ENCODE results near the gene MEF2A.

The MEF2A gene

DNA sequence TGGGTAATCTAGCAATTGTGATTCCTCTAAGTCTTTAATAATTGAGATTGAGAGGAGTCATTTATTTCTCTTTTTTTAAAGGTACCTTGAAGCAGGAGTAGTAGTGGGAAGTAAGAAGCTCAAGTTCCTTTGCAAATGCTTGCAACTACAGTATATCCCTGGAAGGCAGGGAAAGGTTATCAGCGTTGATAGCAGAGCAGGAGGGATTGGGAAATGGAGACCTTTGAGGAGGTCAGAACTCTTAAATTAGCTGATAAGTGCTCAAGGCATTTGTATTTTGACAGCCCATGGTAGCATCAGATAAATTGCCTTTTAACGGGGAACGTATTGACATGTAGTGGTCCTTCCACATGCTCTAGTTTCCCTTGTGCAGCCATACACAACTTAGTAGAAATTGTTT lies 47.7 kb downstream of the MEF2A start:
- no peak for DNase-seq

DNA sequence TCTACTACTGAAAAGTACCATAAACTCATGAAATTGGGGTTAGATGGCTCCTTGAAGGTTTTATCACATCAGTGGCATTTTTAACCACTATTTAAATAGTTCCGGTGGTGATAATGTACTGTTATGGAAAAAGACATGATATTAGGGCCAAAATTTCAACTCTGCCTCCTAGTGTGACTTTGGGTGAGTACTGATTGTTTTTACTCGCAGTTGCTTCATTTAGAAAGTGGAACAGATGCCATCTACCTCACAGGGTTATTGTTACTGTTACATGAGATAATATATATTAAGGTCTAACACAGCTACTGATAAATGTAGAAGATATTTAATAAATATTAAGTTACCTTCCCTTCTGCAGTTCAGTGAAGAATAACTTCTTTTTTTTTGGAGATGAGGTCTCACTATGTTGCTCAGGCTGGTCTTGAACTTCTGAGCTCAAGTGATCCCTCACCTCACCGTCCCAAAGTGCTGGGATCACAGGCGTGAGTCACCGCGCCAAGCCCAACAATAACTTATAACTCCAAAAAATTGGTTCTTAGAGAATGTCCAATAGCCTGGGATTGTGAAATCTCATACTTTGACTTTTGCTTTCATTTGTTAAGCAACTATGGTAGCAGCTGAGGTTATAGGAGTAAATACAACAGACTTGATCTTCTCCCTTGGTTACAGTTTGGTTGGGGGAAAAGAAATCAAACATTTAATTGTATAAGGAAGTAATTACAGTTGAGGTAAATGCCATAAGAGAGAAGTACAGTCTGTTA lies 48.3 kb downstream of the MEF2A start:
- DNase-seq, result no peak

DNA sequence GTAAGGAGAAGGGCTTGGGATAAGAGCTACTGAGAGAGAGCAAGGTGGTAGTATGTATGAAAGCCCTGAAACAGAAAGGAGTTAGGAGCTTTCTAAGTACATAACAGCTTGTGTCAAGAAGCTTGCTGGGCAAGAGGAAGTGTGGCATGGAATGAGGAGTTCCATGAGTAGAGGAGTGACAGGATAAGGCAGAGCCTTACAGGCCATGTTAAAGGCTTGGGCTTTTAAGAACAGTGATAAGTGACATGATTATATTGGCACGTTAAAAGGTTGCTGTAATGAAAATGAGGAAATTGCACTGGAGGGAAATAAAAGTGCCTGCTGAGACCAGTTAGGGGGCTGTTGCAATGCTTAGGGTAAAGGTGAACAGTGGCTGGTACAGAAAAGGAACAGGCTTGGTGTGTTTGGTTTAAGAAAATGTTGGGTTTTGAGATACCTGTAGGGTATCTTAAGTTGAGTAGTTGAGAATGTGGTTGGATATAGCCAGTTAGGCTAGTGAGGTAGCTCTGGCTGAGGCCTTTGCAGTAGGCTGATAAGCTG lies 49.0 kb downstream of the MEF2A start:
- DNase-seq, result no peak

DNA sequence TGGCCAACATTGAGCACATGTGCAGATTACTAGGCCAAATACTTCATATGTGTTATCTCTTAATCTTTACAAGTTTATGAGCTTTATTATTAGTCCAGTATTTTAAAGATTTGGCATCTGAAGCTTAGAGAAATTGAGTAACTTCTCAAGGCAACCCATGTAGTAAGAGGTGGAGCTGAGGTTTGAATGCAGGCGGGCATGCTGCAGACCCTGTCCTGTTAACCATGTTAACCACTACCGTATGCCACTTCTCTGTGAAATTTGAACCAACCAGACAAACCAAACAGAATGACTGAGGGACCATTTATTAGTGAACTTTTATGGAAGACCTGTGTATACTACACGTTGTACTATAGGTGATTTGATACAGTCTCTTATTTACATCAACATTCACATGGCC lies 49.7 kb downstream of the MEF2A start:
- no peak for DNase-seq

DNA sequence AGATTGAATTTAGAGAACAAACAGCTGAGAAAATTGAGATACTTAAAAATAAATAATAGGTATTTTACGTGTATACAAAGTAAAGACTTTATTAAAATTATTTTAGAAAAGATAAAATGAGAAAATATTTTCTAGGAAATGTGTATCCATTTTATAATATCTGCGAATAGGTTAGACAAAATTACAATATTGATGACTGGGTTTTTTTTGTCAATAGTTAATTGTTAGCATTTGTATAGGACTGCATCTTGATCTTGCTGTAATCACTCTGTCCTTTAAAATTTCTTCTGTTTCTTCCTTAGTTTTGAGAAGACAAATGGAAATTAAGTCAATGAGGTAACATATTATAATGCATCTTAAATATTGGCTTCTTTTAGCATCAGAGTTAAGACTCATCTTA lies 50.3 kb downstream of the MEF2A start:
- no peak for DNase-seq

DNA sequence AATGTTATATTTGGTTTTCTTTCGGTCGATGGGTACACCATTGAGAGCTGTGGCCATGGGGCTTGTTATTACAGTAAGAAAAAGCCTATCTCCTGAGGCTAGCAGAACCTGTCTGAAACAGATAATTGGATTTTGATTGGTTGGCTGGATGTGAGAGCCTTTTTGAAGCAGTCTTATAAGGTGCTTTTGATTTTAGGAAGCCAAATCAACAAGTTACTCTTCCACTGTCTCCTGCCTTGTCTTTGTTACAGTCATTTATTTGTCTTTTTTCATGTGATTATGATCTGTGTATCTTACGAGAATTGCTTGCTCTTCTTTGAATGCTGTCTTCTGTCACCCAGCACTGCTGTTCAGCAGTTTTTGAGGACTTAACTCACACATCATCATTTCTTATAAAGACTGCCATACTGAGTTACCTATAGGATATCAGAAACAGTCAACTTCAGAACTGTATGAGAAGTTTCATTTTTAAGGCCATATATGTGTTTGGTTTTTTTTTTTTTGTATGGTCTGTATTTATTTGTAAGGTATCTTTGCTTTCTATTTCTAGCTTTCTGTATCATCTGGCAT lies 51.1 kb downstream of the MEF2A start:
- DNase-seq, result no peak

DNA sequence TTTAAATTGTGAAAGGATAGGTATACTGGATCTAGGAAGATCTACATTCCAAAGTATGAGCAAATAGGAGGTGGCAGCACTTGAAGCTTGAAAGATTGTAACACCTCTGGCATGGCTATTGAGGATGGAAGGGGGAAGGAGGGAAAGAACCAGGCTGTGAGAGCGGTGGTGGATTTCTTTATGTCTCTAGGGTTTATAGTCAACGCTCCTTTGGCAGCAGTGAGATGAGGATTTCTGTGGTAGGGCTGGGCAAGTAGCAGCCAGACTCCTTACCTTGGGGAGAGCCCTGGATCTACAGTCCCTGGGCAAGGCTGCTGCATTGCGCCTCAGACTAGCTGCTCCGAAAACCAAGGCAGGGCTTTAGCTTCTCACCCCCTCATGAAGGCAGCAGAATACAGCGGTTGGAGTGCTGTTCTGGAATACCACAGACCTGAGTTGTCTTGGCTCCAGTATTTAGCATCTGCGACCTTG lies 53.2 kb downstream of the MEF2A start:
- DNase-seq, result no peak

DNA sequence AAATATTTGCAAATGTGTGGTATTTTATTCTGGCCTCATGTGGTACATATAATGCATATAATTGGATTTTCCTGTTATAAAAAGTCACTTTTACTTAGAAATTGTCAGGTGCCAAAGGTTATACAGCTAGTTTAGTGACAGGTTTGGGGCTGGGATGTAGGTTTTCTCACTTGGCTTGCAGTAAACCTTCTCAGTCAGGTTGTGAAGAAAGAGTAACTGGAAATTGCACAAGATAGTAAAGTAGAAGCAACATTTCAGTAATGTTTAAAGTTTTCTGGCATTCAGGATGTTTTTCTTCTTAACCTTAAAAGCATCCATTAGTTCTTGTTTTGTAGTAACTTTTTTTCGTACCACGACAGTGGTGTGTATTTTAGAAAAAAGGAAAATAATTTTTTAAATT lies 53.9 kb downstream of the MEF2A start:
- DNase-seq, result no peak

DNA sequence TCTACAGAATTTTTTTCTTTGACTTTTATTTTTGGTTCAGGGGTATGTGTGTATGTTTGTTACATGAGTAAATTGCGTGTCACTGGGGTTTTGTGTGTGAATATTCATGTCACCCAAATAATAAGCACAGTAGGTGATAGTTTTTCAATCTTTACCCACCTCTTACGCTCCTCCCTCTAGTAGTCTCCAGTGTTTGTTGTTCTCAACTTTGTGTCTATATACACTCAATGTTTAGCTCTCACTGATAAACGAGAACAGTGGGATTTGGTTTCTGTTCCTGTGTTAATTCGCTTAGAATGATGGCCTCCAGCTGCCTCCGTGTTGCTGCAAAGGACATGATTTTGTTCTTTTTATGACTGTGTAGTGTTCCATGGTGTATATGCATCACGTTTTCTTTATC lies 54.4 kb downstream of the MEF2A start:
- no peak for DNase-seq

DNA sequence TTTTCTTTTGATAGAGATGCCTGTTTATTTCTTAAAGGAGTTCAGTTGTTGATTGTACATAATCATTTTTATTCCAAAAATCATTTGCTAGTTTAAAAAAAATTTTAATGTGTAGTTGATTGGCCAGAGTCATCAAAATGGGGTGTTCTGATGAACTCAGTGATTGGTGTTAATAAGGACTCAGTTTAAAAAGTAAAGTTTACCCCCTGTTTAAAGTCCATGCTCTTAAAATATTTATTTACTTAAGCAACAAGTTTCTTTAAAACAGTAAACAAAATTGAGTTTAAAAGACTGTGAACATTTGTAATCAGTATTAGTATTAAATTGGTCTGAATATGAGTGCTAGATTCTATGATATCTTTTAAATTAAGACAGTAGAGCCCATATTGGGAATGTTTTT lies 56.0 kb downstream of the MEF2A start:
- DNase-seq, result no peak

DNA sequence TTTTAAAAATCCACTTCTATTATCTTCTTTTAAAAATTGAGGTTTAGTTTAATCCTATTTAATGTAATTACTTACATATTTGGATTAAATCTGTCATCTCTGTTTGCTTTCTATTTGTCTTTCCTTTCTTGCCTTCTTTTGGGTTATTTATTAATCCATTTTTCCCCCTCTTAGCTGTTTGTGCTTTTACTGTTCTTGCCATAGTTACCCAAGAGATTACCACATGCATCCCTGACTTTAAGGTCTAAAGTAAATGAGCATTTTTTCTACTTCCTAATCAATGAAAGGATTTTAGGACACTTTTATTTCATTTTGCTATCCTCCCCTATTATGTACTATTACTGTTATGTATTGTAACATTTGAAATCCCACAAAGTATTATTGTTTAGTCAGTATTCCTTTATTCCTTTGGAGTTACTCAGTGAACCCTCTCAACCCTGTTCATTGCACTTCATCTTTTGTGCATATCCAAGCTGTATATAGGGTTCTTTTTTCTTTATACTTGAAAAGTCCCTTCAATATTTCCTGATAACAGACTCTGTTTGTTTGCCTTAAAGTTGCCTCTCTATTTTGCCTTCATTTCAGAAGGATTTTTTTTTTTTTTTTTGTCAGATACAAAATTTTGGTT lies 62.7 kb downstream of the MEF2A start:
- DNase-seq, result no peak

DNA sequence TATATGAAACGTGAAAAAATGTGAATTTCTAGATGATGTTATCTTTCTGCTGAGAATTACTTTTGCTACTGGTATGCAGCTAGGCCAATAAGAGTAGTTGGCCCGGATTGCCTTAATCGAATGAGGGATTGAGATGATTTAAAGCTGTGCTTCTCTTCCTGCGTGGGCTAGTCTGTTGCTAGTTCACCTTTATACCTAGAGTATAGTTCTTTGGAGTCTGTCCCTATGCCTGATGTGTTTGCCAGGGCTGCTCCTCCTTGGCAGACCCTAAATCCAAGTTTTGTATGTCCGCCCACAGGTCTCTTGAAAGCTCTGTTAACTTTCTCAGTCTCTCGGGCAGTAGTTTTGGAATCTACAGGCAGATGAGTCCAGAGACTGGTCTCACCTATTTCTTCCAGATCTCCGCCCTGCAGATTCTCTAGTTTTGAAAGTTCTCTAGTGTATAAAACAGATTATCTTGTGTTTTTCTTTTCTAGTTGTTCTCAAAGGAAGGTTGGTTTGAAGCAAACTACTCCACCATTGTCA lies 64.9 kb downstream of the MEF2A start:
- DNase-seq, result no peak

DNA sequence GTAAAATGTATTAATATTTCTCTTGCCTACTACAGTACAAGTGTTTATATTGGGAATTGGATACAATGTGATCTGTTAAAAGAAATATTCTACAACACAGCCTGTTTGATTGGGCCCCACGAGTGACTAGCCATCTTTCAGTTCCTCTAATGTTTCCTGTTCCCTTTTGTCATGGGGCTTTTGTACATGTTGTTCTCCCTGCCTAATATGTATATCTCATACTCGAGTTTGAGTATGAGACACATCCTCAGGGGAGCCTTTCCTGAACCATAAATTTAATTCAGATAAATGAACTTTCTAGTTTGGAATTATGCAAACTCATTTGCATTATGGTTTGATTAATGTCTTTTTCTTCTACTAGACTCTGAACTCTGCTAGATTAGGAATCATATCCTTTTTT lies 65.5 kb downstream of the MEF2A start:
- no peak for DNase-seq

DNA sequence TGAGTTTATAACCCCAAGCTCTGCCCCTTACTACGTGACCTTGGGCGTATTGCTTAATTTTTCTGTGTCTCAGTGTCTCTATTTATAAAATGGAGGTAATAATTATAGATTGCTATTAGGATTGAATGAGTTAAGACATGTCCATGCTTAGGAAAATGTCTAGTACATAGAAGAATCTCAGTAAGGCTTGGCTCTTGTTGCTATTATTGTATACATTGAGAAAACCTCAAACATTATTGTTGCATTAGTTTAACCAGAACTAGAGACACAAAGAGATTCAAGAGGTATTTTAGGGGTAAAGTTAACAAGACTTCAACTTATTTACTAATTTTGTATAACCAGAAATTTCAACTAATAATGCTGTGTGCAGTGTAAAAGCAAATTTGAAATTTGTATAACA lies 66.7 kb downstream of the MEF2A start:
- no peak for DNase-seq

DNA sequence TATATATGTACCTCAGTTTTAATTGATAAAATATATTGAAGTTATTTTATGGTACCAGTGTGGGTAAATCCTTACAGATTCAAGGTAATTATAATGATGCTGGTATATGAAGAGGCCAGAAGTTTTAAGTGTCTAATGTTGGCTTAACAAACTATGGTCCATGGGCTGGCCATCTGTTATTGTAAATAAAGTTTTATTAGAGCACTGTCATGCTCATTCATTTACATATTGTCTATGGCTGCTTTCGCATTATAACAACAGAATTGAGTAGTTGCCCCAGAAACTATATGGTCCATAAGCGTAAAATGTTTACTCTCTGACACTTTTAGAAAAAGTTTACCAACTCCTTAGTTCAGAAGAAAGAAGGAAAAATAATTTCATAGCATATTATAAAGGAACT lies 67.9 kb downstream of the MEF2A start:
- no peak for DNase-seq

DNA sequence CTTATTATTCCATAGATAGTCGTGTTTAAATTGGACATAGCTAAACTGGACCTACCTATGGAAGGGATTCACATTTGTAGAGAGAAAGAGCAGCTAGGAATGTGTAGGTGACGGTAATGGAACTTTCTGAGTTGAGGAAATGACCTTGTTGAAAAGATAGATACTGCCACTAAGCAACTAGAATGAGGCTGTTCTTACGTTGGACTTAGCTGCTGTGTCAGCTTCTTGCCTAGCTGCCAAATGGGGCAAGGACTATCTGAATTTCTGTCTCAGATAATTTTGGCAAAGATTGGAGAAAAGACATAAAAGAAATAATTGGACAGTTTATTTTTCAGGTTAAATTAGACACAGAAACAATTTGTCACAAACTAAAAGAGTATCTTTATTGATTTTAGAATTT lies 68.8 kb downstream of the MEF2A start:
- DNase-seq, result no peak

DNA sequence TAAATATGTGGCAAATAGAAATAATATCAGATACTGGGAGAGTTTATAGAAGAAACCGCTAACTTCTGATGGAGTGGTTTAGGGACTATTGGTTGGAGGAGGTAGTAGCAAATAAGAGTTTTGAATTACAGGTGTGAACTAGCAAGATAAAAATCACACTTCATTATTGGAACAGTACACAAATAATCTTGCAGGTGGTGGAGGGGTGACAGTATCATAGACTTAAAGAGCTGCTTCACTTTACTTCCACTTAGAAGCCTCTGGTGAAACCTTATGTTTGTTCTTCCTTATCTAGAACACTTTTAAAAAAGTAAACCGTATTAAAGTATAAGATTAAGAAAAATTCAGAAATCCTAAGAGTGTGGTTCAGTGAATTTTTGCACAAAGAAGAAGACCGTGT lies 69.4 kb downstream of the MEF2A start:
- no peak for DNase-seq

DNA sequence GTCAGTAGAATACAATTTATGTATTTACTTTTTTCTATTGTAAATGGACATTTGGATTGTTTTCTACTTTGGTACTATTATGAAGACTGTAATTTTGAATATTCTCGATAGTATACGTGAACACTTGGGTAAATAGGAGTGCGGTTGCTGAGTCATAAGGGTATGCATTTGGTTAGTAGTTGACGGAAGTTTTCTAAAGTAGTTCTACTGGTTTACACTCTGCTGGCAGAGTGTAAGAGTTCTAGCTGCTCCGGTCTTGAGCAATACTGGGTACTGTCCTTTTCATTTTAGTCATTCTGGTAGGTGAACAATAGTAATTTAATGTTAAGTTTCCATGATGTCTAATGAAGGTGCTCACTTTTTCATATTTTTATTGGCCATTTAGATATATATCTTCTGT lies 70.0 kb downstream of the MEF2A start:
- DNase-seq, result no peak

DNA sequence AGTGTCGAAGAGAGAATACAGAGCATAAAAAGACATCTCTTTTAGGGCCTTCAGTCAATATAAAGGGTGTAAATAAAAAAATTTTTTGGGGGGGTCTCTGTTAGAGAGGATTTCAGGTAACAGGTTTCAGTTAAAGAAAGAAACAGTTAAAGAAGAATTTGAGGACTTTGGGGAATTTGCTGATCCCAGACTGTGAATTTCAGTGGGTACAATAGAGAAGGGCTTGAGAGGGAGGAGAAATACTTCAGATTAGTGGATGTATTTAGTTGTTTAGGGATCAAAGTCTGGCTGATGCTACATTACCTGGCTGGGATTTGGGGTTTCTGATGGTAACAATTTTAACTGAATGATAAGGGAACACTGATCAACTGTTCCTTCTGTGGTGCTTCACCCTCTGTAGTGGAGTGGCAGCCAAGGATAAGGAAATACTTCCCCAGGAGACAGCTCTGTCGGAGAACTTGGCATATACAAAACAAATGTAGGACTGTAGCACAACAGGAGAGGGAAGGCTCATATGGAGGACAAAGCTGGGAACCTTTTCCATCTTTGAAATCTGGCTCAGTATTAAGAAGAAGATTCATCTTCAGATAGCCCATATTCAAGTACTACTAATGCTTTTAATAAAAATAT lies 79.2 kb downstream of the MEF2A start:
- DNase-seq, result no peak

DNA sequence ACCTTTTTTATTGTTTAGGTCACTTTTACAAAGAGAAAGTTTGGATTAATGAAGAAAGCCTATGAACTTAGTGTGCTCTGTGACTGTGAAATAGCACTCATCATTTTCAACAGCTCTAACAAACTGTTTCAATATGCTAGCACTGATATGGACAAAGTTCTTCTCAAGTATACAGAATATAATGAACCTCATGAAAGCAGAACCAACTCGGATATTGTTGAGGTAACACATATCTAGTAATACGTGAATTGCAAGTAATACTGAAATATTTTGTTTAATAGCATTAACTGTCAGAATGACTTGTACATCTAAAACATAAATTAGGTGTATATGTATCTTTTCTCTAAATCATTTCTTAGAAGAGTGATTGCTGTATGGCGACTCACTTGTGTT lies 79.8 kb downstream of the MEF2A start:
- DNase-seq, result no peak

DNA sequence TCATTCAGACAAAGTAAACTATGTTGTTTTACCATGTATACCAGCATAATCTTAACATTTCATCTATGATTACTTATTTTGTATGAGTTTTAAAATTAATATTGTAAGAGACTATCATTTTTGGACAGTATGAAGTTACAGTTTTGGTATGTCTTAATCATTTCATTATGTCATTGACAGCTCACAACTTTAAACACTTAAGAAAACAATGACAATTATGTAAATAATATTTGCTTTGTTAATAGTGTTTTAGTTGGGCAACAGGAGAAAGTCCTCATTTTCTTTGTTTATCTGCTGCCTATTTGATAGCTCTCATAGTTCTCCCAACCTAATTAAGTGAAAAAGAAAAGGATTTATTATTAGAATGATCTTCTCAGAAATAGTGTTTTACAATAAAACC lies 80.2 kb downstream of the MEF2A start:
- no peak for DNase-seq

DNA sequence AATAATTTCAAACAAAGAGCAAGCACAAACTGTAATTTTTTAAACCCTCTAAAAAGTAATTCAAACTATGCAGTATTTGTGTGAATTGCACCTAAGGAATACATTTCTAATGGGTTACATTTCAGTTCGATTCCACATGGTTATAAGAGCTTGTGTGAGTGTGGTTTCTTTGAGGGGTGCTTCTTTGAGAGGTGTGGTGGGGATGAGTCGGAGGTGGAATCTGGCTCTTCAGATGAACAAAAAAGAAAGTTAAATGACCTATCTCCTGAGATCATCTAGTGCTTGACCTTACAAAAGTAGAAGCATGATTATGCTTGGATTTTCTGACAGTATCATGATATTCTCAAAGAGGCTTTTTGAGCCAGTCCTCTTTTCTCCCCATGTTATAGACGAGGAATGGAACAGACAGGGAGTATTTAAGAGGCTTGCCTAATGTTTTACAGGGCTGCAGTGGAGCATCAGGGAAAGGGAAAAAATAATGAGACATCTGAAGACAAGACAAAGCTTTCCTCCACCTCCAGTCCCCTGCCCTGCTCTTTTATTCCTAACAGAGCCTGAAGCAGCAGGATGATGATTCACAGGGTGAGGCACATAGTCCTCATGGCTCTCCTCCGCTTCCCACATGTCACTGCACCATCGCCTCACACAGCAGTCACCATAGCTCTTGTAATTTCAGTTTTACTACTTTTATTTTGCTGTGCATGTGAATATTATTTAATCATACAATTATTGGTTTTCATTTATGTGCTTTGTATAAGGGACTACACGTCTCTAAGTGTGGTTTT lies 85.4 kb downstream of the MEF2A start:
- DNase-seq, result no peak

DNA sequence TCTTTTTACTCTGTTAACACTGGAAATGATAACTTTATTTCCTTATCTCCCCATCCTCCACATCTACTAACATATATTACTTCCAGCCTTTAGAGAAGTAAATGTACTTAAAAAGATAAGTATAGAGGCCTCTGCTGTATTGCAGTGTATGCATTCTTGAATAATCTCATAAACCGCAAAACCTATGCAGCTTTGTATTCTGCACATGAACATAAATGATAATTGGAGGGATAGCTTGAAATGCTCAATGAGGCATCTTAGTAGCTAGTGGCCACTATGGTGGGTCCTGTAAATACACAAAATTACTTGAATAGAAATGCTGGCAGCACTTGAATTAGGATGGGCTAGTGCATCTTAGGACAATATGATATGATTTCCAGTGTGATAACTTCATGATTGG lies 90.4 kb downstream of the MEF2A start:
- no peak for DNase-seq

Measured in SIG-M5 (cell line).